IPS-NIHi7 (cell line): ENCODE results near the gene SSTR3.

Experiments
- DNase-seq: peaks from one replicate; pipeline ENCODE4 v3.0.0; 2012; ENCODE audit warnings: mixed read lengths; ENCODE audit errors: extremely low spot score

The SSTR3 gene

DNA sequence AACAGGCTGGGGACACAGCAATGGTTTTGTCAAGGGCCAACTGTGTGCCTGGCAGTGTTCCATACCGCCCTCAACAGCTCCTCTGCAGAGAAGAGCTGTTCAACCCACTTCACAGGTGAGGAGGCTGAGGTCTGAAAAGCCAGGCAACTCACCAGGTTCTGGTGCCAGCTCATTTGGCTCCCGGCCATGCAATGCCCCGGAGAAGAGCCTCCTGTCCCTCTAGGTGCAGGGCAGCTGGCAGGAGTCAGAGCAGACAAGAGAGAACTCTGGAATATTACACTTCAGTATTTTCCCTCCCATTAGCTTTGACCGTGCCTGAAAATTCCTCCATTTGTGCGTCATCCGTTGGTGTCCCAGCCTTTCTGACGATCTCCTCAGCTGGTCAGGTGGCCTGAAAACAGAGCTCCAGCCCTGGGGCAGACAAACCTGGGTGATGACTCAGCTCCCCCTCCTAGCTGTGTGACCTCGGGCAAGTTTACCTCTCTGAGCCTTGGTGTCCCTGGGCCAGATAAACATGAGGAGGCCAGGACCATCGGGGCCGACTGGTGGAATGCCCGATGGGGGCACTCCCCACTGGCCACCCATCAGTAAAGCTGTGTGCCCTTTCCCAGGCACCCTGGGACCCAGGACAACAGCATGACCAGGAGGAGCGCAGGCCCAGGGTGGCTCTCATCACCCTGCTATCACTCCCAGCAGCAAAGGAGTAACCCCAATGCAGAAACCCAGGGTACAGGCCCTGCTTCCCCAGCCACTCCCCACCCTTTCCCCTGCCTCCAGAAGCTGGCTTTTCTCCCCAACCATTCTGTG is 14.6 kb downstream of the SSTR3 start:
- DNase-seq, result no peak

DNA sequence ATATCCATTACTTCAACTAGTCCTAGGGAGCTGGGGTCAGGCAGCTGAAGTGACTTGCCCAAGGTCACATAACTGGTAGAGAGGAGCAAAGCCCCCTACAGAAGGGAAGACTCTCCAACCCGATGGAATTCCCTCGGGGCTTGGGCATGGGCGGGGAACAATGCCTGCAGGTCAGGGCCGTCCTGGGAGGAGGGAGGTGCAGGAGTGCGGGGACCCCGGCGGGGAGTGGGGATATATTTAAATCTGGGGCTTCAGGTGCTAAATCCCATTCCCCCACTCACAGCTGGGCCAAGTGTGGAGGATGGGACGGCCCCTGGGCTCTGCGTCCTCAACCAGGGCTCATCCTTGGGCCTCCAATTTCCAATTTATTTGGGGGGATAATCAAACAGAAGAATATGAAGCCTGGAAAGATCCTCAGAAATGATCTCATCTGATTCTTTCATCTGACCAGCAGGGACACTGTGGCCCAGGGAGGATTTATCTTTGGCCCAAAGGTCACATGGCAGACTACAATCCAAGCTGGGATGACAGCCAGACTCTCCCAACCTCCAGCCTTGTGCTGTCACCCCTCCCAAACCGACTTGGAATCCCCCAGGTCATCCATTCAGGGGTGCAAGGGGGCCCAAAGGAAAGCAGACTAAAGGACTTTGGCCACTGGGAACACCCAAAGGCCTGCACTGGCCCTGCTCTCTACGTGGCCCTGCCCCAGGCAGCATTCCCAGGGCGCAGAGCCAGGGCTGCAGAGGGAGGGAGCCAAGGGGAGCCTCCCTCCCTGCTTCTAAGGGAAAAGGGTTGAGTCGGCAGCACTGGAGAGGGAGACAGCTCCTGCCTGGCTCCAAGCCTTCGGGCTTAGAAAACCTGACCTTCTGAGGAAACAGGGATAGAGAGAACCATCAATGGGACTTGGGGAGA is 15.5 kb downstream of the SSTR3 start:
- no peak for DNase-seq

DNA sequence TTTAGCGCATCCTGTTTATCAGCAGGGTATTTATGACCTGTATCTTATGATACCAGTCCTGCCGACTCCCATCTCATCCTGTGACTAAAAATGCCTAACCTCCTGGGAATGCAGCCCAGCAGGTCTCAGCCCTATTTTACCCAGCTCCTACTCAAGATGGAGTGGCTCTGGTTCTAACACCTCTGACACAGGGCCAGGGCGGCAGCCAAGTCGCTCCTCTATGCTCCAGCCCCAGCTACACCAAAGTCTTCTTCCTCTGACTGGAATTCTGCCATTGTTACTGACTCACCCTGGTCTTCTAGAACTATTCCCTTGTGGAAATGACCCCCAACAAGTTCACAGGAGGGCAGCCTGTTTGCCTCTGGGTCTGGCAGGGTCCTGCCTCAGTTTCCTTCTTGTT is 16.4 kb downstream of the SSTR3 start:
- DNase-seq, result no peak

DNA sequence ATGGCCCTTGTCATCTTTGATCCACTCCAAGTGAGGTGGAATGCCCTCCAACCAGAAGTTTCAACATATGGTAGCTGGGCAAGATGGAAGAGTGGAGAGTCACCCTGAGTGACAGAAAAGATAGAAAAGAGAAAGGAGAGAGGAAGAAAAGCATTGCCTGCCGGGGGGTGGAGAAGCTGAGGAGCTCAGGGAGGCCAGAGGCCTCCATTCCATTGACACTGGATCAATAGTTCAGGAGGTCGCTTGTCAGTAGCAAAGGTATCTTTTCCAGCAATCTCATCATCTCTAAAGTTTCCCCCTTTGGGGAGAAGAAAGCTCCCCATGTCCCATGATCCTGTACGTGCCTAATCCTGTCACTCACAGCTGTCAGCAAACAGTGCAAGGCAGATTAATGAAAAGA is 17.5 kb downstream of the SSTR3 start:
- no peak for DNase-seq

DNA sequence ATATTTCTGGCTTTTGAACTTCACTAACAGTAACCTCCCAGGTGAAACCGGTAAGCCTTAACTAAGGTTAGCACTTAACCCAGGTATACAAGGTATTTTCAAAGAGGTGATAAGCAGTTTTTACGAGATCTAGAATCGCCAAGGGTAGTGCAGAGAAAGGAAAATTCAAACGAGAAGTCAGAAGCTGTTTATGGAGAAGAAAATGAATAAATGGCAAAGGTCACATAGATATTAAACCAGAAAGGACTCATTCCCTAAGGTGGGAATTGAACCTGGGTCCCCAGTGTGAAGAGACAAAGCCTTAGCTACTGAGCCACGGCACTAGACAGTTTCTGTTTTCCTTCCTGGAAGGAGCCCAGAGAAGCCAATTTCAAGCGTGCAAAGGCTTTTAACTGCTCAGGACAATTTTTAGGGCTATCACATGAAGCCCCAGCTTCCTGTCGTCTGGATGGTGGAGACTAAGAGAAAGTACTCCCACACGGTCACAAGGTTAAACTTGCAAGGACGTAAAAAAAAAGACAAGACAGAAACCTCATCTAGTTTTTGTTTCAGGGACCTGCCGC is 18.6 kb downstream of the SSTR3 start:
- DNase-seq, result no peak

DNA sequence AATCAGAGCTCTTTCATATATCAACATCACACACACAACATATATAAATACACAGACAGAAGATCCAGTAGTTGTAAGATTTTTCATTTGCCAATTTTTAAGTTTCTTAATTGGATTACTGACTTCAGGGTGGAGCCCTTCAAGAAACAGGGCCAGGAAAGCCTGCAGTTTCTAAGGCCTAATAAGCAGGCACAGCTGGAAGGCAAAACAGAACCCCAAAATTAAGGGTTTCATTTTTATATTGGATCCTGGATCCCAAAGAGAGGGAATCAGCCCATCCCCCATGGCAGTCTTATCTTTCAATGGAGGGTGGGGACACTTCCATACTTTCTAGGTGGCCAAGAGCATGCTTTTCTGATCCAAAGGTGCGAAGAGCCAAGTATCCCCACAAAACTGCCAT is 19.5 kb downstream of the SSTR3 start:
- DNase-seq, result no peak

DNA sequence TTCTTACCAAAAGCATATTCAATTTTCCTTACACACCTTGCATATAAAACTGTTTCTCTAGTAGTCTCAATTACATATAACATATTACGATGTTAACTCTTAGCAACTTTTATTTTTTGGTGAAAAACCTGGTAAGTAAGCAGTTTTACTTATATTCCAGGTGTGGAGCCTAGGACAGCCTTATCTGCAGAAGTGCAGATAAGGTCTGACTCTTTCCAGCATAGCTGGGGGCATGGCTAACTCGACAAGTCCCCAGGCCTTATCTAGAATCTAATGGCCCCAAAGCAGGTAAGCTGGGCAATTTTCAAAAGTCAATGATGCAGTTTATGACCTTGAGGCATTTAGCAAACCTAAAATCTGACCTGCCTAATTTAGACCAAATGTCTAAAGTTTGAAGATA is 20.1 kb downstream of the SSTR3 start:
- no peak for DNase-seq

DNA sequence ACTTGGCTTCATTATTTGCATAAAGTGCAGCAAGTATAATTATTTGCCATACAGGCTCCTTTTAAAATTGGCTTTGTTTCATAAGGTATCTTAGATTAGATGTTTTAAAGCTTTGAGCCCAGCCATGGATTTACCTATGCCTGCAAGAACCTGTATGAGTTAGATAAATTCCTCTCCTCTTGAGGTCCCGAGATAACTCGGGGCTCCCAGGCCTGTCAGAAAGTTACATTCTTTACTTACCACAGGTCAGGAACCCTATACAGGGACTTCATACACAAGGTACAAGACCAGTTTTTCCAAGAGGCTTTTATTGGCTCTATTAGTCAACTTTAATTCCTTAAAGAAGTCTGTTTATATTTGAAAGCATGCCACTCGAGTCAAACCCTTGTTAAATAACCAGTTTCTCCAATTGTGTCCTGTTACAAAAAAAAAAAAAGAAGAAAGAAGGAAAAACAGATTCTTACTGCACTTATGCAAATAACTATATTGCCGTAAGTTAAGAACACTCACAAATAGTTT is 22.0 kb downstream of the SSTR3 start:
- DNase-seq, result no peak

DNA sequence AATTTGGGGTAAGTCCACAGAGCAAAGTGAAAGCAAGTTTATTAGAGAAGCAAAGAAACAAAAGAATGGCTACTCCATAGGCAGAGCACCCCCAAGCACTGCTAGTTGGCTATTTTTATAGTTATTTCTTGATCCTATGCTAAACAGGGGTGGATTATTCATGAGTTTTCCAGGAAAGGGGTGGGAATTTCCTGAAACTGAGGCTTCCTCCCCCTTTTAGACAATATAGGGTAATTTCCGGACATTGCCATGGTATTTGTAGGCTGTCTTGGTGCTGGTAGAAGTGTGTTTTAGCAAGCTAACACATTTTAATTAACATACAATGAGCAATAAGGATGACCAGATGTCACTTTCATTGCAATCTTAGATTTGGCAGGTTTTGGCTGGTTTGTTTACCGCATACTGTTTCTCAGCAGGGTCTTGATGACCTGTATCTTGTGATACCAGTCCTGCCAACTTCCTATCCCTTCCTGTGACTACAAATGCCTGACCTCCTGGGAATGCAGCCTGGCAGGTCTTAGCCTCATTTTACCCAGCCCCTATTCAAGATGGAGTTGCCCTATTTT is 23.3 kb downstream of the SSTR3 start:
- DNase-seq, result no peak

DNA sequence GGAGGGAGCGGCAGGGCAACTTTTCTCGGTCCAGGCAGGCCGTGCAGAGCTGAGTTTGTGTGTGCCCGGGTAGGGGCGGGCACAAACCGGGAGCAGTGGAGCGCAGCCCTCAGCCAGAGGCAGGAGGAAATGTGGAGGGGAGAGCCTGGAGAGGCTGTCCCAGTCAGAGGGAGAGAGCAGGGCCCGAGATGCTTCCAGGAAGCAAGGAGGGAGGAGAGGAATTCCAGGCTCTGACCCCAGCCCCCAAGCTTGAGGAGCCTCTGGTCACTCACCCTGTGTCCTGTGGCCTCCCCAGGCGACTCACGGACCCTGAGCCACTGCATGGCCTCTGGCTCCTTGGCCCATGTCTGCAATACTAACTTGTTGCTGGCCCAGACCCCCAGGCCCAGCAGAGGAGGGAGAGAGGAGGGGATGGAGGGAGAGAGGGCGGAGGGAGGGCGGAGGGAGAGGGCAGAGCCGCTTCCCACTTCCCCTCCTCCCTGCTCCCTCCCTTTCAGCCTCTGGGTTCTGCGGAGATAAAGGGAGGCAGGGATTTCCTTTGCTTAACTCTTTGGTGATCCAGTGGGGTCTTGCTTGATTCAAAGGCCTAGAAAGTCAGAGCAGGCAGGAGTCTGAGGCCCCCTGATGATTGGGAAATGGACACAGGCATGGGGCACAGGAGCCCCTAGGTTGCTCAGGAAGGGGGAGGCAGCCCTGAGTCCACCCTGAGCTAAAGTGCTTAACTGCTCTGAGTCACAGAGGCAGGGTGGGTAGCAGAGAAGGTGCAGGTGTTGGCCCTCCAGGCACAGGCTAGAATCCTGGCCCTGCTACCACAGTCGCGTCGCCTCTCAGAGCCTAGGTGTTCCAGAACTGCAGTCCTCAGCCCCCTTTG is 24.2 kb downstream of the SSTR3 start, which contains the start of gene C1QTNF6:
Gene C1QTNF6 (minus strand): TSS at position 357 of the 871 bp plus-strand sequence. CDS start 34 bp downstream, at position 323.
- peak; percentile 42 for DNase-seq

DNA sequence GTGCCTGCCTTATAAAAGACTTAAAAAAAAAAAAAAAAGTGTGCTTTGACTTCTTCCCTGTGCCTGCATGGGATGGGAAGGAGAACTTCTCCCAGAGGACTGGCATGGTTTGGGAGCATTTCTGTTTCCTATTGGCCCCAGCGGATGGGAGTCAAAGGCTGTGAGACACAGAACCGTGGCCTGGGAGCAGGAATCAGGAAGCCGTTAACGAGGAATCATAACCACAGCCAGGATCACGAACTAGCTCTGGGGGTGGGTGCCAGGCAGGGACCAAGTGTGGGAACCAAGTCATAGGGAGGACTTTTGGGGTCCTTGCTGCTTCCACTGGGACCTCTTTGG is 24.8 kb downstream of the SSTR3 start:
- no peak for DNase-seq

DNA sequence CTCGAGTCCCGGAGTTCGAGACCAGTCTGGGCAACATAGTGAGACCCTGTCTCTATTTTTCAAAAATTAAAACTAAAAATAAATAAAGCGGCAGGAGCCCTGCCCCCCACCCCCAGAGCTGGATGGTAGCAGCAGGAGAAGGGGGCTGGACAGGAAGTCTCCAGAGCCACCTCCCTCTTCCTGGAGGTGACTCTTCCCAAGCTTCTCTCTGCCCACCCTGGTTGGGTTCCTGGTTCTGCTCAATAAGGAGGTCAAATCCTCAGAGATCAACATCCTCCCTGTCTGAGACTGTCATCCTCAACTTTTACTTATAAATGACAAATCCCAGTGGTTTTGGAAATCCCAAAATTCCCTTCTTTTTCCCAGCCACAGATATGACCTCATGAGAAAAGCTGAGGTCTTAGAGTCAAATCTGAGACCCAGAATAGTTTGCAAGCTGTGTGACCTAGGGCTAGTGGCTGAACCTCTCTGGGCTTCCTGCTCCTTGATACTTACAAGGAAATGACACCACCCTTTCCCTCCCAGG is 25.2 kb downstream of the SSTR3 start:
- no peak for DNase-seq

DNA sequence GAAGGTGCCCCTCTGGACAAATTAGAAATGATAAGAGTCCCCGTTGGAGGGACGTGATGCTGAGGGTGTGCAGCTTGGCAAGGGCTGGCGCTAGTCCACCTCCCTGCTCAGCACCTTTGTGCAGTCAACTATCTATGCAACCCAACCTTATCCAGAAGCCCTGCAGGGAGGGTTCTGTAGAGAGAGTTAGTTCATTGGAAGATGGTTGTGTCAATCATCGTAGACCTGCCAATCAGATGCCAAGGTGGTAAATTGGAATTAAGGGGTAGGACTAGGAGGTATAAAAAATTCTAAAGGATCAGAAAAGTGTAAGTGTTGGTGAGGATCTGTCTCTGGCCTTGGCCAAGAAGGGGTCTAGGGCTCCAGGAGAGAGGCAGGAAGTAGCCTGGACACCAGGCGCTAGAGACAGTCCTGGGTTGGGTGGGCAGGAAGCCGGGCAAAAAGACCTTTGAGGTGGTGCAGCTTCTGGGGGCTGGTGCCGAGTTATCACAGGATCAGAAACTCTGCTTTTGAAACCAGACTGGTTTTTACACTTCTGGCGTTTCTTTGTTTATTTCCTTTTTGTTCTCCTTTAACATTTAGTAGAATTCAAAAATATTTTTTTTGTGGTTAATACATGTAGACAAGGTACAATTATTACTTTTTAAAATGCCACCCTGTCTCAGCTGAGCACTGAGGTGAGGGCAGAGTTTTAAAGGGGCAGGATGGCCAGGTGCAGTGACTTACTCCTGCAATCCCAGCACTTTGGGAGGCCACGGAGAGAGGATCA is 25.9 kb downstream of the SSTR3 start:
- DNase-seq, result peak; percentile 83

DNA sequence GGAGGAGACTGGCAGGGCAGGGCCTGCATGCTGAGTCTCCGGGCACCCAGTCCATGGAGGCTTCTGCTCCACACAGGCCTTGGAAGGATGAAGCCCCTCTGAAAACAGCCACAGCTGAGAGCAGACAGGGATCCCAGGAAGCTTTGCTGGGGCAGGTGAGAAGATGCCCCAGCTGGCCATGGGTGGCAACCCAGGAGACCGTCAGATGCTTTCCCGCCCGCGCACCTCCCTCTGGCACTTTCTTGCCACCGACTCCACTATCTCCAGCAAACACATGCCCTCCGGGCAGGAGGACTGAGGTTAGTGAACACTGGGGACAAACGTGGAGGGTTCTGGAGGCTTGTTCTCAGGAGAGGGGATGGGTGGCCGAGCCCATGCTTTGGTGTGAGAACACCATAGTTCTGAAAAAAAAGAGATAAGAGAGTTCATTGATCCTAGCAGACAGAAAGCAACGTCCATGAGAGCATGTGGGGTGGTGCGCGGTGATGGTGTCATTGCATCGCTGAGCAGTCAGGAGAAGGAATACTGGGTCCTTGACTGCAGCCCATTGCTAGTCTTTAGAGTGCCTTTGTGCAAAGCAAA is 26.5 kb downstream of the SSTR3 start:
- DNase-seq, result no peak

DNA sequence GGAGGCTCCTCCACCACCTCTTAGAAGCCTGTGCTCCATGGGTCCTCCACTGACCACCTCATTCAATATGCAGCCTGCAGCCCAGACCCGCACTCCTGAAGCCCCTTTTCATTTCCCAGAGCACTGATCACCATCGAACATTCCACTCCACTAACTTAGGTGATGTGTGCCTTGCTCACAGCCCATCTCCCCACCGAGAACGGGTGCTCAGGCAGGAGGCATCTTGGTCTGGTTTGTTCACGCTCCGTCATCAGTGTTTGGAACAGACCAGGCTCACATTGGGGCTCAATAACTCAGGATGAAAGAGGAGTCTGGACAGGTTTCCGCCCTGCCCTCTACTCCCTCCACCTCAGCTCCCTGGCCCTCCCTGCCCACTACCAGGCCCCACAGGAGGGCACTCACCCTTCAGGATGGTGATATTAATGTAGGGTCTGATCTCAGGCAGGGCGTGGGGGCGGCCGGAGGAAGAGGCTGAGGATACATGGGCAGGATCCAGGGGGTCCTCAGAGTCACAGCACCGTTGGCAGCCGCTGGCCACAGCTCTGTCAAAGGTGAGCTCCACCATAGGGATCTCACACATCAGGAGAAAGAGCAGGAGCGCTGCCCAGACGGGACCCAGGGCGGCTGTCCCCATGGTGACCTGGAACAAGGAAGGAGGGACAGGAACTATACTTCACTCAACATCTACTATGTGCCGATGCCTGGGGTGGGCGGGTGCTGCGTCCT is 27.3 kb downstream of the SSTR3 start:
- no peak for DNase-seq

DNA sequence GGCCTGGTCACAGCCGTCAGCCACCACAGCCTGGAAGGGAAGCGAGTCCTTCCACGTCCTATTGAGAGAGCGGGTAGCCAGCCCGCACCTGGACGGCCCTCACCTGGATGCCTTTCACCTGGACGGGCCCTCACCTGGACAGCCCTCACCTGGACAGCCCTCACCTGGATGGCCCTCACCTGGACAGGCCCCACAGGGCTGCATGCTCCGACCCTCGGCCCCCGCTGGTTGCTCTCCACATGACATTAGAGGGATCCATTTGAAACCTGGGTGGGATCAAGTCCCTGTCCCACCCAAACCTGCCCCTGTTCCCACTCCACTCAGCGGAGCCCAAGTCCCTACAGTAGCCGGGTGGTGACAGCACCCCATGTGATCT is 27.9 kb downstream of the SSTR3 start:
- no peak for DNase-seq

DNA sequence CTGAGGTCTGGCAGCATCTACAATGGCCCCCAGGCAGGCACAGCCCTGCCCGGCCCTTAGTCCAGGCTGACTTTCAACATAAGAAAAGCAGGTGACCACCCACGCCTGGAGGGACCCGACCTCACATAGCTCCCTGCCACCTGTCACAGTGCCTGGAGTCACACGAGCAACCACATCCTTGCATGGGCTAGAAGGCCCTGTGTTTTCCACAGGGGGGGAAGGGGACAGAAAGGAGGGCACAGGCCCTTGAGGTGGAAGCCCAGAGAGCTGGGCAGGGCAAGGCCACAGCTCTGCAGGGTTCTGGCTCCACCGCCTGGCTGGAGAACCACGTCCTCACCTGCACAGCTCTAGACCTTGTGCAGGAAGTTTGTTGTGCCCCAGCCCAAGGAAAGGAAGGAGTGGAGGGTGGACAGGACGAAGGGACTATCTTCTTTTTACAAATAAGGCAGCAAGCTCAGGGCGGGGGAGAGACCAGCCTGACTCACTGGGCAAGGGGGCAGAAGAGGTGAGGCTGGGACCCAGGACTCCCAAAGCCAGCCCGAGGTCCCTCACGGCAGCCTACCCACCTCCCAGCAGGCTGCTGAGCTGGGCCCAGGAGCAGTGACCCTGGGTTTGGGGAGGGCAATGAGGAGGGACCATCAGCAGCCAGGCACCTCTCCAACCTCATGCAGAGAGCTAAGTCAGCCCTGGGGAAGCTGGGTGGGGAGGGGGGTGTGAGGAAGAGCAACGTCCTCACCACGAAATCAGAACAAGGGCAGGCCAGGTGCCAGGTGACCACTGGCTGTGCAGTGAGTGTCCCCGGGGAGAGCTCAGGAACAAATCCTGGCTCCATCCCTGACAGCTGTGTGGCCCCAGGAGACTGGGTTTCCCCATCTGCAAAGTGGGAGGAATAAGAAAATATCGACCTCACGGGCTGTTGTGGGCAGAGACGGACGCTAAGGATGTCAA is 28.6 kb downstream of the SSTR3 start:
- no peak for DNase-seq

DNA sequence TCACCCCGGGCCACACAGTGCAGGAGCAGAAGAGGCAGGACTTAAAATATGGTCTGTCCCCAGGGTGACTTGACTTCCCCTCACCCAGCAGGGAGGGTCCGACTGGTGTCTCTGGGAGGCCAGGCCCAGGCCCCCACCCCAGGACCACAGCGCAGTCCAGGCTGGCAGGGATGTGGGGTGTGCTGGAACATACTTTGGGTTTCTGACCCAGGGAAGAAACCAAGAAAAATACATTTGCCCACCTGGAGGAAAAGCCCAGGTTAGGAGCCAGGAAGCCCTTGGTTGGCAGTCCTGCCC is 29.4 kb downstream of the SSTR3 start:
- no peak for DNase-seq
